Suprapubic skin (tissue), 4 donors: ENCODE results near the gene SLC29A3. TPM values are rescaled to one million over a fixed set of nuclear protein-coding genes. Genes with fewer than 3 reads are reported as not detected.
A peak's percentile ranks its signal among the peaks of the same experiment; 100 is the strongest.

Experiments
- DNase-seq, 2 donors: peaks; one replicate each; pipeline ENCODE4 v3.0.0-alpha.2; 2019; ENCODE audit warnings: low spot score in 2 of 2
- H3K27ac ChIP-seq: fragments of 200-600 bp; sonication (generic); one replicate; pipeline ENCODE4 v1.5.1; 2019
- H3K27me3 ChIP-seq: fragments of 200-600 bp; sonication (generic); one replicate; pipeline ENCODE4 v1.5.1; 2019
- H3K36me3 ChIP-seq: fragments of 200-600 bp; sonication (generic); one replicate; pipeline ENCODE4 v1.5.1; 2019
- H3K4me1 ChIP-seq: fragments of 200-600 bp; sonication (generic); one replicate; pipeline ENCODE4 v1.5.1; 2019
- H3K4me3 ChIP-seq: fragments of 200-600 bp; sonication (generic); one replicate; pipeline ENCODE4 v1.5.1; 2019; ENCODE audit warnings: mild to moderate bottlenecking
- H3K9me3 ChIP-seq: fragments of 200-600 bp; sonication (generic); one replicate; pipeline ENCODE4 v1.5.1; 2019
- CTCF ChIP-seq, 2 donors: fragments of 200-600 bp in 1 of 2; fragments of 450-650 bp in 1 of 2; sonication (generic) in 1 of 2; IDR thresholded peaks; one replicate each; pipeline ENCODE4 v1.5.1; 2016 to 2019; ENCODE audit warnings: antibody characterized with exemption in 2 of 2, mild to moderate bottlenecking in 1 of 2, moderate library complexity in 1 of 2
- EP300 ChIP-seq: sonication (generic); formaldehyde crosslinking; IDR thresholded peaks from one replicate; pipeline ENCODE4 v1.6.1; 2017; ENCODE audit warnings: antibody characterized with exemption
- POLR2A ChIP-seq, 2 donors: fragments of 450-650 bp; IDR thresholded peaks; one replicate each; pipeline ENCODE4 v1.6.1; 2017; ENCODE audit warnings: antibody characterized with exemption in 2 of 2, mild to moderate bottlenecking in 2 of 2, moderate library complexity in 2 of 2
- POLR2AphosphoS5 ChIP-seq, 3 donors: sonication (generic); formaldehyde crosslinking; IDR thresholded peaks; one replicate each; pipeline ENCODE4 v1.6.1; 2017; ENCODE audit warnings: antibody characterized with exemption in 3 of 3
- WGBS: methylation state at CpG from one replicate; pipeline ENCODE4 v1.1.5; 2018; 5-methylcytosine and 5-hydroxymethylcytosine counted together
- total RNA-seq, 4 donors: library from RNA; depleted of rRNA; stranded (reverse); fragments of >200 nt; gene quantifications; one replicate each; pipeline ENCODE4 v1.1.0, GENCODE V29; 2016

SLC29A3 gene
- total RNA-seq, 4 donors from 2014 or later, result 1.3 to 2.8 (median 2.2) TPM

GRCh38 chr10:71319800-71320392 is 837 bp downstream of the SLC29A3 start:
- Histone ChIP-seq H3K36me3 (peaks cover 14% of the 10 kb centered on the region), H3K4me3 (peak overlapping the region; percentile 62), H3K27me3 (no peaks in the 10 kb centered on the region), H3K9me3 (no peaks in the 10 kb centered on the region), H3K4me1 (peaks cover 15% of the 10 kb centered on the region), H3K27ac (no peak overlapping the region)
- no peak for DNase-seq
- 65% methylated on average over 6 of the region's 8 CpGs for WGBS
- TF ChIP-seq POLR2A (IDR thresholded peaks at IDR 0.05) (no peak), CTCF (IDR thresholded peaks at IDR 0.05) (no peak), POLR2AphosphoS5 (IDR thresholded peaks at IDR 0.05) (no peak), EP300 (no peak)

- H3K27ac ChIP-seq, result no peak overlapping the region
- H3K9me3 ChIP-seq, result no peaks in the 10 kb centered on the region
- 82% methylated on average over 2 of the region's 5 CpGs for WGBS
- H3K4me3 ChIP-seq, result no peak overlapping the region
- peaks cover 15% of the 10 kb centered on the region for H3K4me1 ChIP-seq
- no peaks in the 10 kb centered on the region for H3K27me3 ChIP-seq
- no peak for DNase-seq
- TF ChIP-seq POLR2A (IDR thresholded peaks at IDR 0.05), result no peak
- no peak for TF ChIP-seq CTCF (IDR thresholded peaks at IDR 0.05)
- no peak for TF ChIP-seq POLR2AphosphoS5 (IDR thresholded peaks at IDR 0.05)
- TF ChIP-seq EP300, result no peak
- H3K36me3 ChIP-seq, result peaks cover 21% of the 10 kb centered on the region
Observed at GRCh38 chr10:71320592-71320991, 1.5 kb downstream of the SLC29A3 start.

- no peak for TF ChIP-seq EP300
- TF ChIP-seq POLR2AphosphoS5 (IDR thresholded peaks at IDR 0.05), result no peak
- no peak for TF ChIP-seq POLR2A (IDR thresholded peaks at IDR 0.05)
- no peak for TF ChIP-seq CTCF (IDR thresholded peaks at IDR 0.05)
- Histone ChIP-seq H3K9me3 (no peaks in the 10 kb centered on the region), H3K36me3 (peaks cover 21% of the 10 kb centered on the region), H3K4me1 (peaks cover 18% of the 10 kb centered on the region), H3K4me3 (no peak overlapping the region), H3K27me3 (no peaks in the 10 kb centered on the region), H3K27ac (no peak overlapping the region)
- WGBS, result no CpG with 5 or more reads among the region's 1 CpG
- DNase-seq, result no peak
Observed at GRCh38 chr10:71321386-71321785, 2.3 kb downstream of the SLC29A3 start.

GRCh38 chr10:71323407-71323806 is 4.3 kb downstream of the SLC29A3 start:
- TF ChIP-seq POLR2A (IDR thresholded peaks at IDR 0.05), result no peak
- no peak for TF ChIP-seq EP300
- TF ChIP-seq POLR2AphosphoS5 (IDR thresholded peaks at IDR 0.05), result no peak
- no peak for TF ChIP-seq CTCF (IDR thresholded peaks at IDR 0.05)
- Histone ChIP-seq H3K36me3 (peaks cover 21% of the 10 kb centered on the region), H3K27me3 (no peaks in the 10 kb centered on the region), H3K9me3 (no peaks in the 10 kb centered on the region), H3K4me3 (no peak overlapping the region), H3K4me1 (peaks cover 24% of the 10 kb centered on the region), H3K27ac (no peak overlapping the region)
- WGBS, result 83% methylated on average over 4 of the region's 4 CpGs
- no peak for DNase-seq

- peaks cover 16% of the 10 kb centered on the region for H3K4me1 ChIP-seq
- peaks cover 21% of the 10 kb centered on the region for H3K36me3 ChIP-seq
- DNase-seq, result no peak
- no peaks in the 10 kb centered on the region for H3K9me3 ChIP-seq
- no peak overlapping the region for H3K27ac ChIP-seq
- no peak overlapping the region for H3K4me3 ChIP-seq
- 91% methylated on average over 9 of the region's 9 CpGs for WGBS
- no peak for TF ChIP-seq POLR2AphosphoS5 (IDR thresholded peaks at IDR 0.05)
- TF ChIP-seq POLR2A (IDR thresholded peaks at IDR 0.05), result no peak
- TF ChIP-seq CTCF (IDR thresholded peaks at IDR 0.05), result no peak
- TF ChIP-seq EP300, result no peak
- no peaks in the 10 kb centered on the region for H3K27me3 ChIP-seq
Observed at GRCh38 chr10:71324743-71325142, 5.7 kb downstream of the SLC29A3 start.
